Ectodermal cell (in vitro differentiated cells): Measurements from ENCODE around the gene BCKDK.
"Not testable (repeated sequence)": the region's sequence is repeated elsewhere in the genome, so short reads cannot be mapped to it uniquely, and the experiment has no call there.

ENCODE experiments used
- H3K27ac ChIP-seq: 2 replicates; pipeline ENCODE4 v1.7.0; 2013; ENCODE audit warnings: mild to moderate bottlenecking, low read depth, low read length; ENCODE audit not compliant: insufficient read depth, poor library complexity, severe bottlenecking
- H3K27me3 ChIP-seq: 2 replicates; pipeline ENCODE4 v1.7.0; 2013; ENCODE audit warnings: mild to moderate bottlenecking, low read length; ENCODE audit not compliant: insufficient read depth, control insufficient read depth, poor library complexity, severe bottlenecking
- H3K36me3 ChIP-seq: one replicate; pipeline ENCODE4 v1.7.0; 2013; ENCODE audit warnings: low read length; ENCODE audit not compliant: control insufficient read depth, insufficient read depth
- H3K4me1 ChIP-seq: one replicate; pipeline ENCODE4 v1.7.0; 2013; ENCODE audit warnings: low read length; ENCODE audit not compliant: control insufficient read depth, insufficient read depth
- H3K4me3 ChIP-seq: 2 replicates; pipeline ENCODE4 v1.7.0; 2013; ENCODE audit warnings: low read depth, low read length, control low read depth; ENCODE audit not compliant: insufficient read depth
- H3K9me3 ChIP-seq: 2 replicates; pipeline ENCODE4 v1.7.0; 2013; ENCODE audit warnings: mild to moderate bottlenecking, low read length, moderate library complexity; ENCODE audit not compliant: control insufficient read depth
- WGBS, 2 experiments: methylation state at CpG; one replicate each; pipeline ENCODE4 v1.1.7; 2013; ENCODE audit warnings: missing lambda C conversion rate in 2 of 2; 5-methylcytosine and 5-hydroxymethylcytosine counted together

The BCKDK gene

GRCh38 chr16:31149894-31150890, 42.0 kb downstream of the BCKDK start, which contains the start of gene PRSS36:
Gene PRSS36, minus strand, starts transcription at chr16:31150066. Its CDS starts 31 bp downstream, at chr16:31150035.
- Histone ChIP-seq H3K27ac (no peak within 1 kb of the TSS), H3K27me3 (peaks cover 32% of the 10 kb centered on the region), H3K9me3 (no peaks in the 10 kb centered on the region), H3K4me3 (no peak within 1 kb of the TSS), H3K4me1 (peaks cover 5% of the 10 kb centered on the region), H3K36me3 (no peaks in the 10 kb centered on the region)
- WGBS, 2 experiments: 76 to 77% methylated on average over 11 of the region's 11 CpGs

GRCh38 chr16:31150976-31151375, 42.8 kb downstream of the BCKDK start:
- 91 to 95% methylated on average over 5 of the region's 6 CpGs for WGBS, 2 experiments
- H3K27ac ChIP-seq: not testable (repeated sequence)
- H3K27me3 ChIP-seq: peaks cover 27% of the 10 kb centered on the region

GRCh38 chr16:31157136-31157535, 49.0 kb downstream of the BCKDK start:
- H3K36me3 ChIP-seq: no peaks in the 10 kb centered on the region
- WGBS, 2 experiments: 85 to 87% methylated on average over 8 of the region's 8 CpGs
- H3K27me3 ChIP-seq: no peaks in the 10 kb centered on the region
- H3K27ac ChIP-seq: no peak overlapping the region
- H3K9me3 ChIP-seq: no peaks in the 10 kb centered on the region
- H3K4me3 ChIP-seq: no peak overlapping the region
- no peaks in the 10 kb centered on the region for H3K4me1 ChIP-seq

More at GRCh38 chr16:31150976-31151375, 42.8 kb downstream of the BCKDK start:
- H3K4me1 ChIP-seq, H3K9me3 ChIP-seq, H3K36me3 ChIP-seq, H3K4me3 ChIP-seq: not testable (repeated sequence)
